ENCODE measurements around the gene ADAM12.

The ADAM12 gene

GRCh38 chr10:126099366-126099765 is 288.9 kb downstream of the ADAM12 start:
- no peak for DNase-seq

- peak; percentile 54 for DNase-seq
Observed at GRCh38 chr10:126098226-126098581, 290.1 kb downstream of the ADAM12 start.

- peak; percentile 23 for DNase-seq
Observed at GRCh38 chr10:126097558-126098225, 290.6 kb downstream of the ADAM12 start.

- no peak for DNase-seq
Observed at GRCh38 chr10:126094537-126094936, 293.7 kb downstream of the ADAM12 start.

- peak; percentile 59 for DNase-seq
Observed at GRCh38 chr10:126092366-126093215, 295.7 kb downstream of the ADAM12 start.

GRCh38 chr10:126090911-126091728 is 297.2 kb downstream of the ADAM12 start:
- DNase-seq = peak; percentile 44

- DNase-seq = no peak
Observed at GRCh38 chr10:126090443-126090842, 297.8 kb downstream of the ADAM12 start.

- no peak for DNase-seq
Observed at GRCh38 chr10:126087796-126088505, 300.3 kb downstream of the ADAM12 start.

- no peak for DNase-seq
Observed at GRCh38 chr10:126087153-126087680, 301.1 kb downstream of the ADAM12 start.

- no peak for DNase-seq
Observed at GRCh38 chr10:126085806-126086205, 302.5 kb downstream of the ADAM12 start.

GRCh38 chr10:126084369-126084768 is 303.9 kb downstream of the ADAM12 start:
- no peak for DNase-seq

GRCh38 chr10:126083009-126083408 is 305.3 kb downstream of the ADAM12 start:
- DNase-seq = no peak

- no peak for DNase-seq
Observed at GRCh38 chr10:126081841-126082466, 306.3 kb downstream of the ADAM12 start.

- no peak for DNase-seq
Observed at GRCh38 chr10:126080879-126081411, 307.3 kb downstream of the ADAM12 start.

- no peak for DNase-seq
Observed at GRCh38 chr10:126080291-126080825, 307.9 kb downstream of the ADAM12 start.

GRCh38 chr10:126075009-126075408 is 313.3 kb downstream of the ADAM12 start:
- no peak for DNase-seq

GRCh38 chr10:126074291-126074690 is 314.0 kb downstream of the ADAM12 start:
- no peak for DNase-seq

GRCh38 chr10:126073606-126074005 is 314.7 kb downstream of the ADAM12 start:
- no peak for DNase-seq

GRCh38 chr10:126072622-126073021 is 315.7 kb downstream of the ADAM12 start:
- DNase-seq = no peak

- DNase-seq = no peak
Observed at GRCh38 chr10:126070476-126071215, 317.6 kb downstream of the ADAM12 start.

GRCh38 chr10:126068322-126068721 is 320.0 kb downstream of the ADAM12 start:
- no peak for DNase-seq
